ENCODE data around the gene TMEM205.
"Not testable (repeated sequence)": the region's sequence is repeated elsewhere in the genome, so short reads cannot be mapped to it uniquely, and the experiment has no call there.

Gene TMEM205

DNA sequence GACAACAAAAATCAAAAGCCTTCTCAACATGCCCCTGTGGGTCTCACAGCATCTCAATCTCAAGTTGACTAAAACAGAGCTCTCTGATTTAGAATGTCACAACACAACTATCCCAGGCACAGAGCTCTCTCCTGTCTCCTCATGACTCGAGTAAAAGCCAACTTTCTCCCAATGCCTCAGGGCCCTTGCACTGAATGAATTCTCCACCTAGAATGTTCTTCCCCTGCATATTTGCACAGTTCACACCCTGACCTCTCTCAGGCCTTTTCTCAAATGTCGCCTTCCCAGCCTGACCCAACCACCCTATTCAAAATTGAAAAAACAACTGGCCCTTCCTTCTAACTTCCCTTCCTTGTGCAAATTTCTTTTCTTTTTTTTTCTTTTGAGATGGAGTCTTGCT is 24.7 kb upstream of the TMEM205 start:
- no peak for DNase-seq

DNA sequence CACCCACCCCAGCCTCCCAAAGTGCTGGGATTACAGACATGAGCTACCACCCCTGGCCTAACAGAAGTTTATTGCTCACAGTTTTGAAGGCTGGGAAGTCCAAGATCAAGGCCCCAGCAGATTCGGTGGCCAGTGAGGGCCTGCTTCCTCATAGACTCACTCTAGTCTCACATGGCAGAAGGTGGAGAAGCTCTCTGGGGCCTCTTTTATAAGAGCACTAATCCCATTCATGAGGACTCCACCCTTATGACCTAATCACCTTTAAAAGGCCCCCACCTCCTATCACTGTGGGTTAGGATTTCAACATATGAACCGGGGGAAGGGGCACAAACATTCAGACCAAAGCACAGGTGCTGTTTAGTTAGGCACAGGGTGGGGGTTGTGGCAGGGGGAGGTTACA is 21.5 kb upstream of the TMEM205 start:
- no peak for DNase-seq

DNA sequence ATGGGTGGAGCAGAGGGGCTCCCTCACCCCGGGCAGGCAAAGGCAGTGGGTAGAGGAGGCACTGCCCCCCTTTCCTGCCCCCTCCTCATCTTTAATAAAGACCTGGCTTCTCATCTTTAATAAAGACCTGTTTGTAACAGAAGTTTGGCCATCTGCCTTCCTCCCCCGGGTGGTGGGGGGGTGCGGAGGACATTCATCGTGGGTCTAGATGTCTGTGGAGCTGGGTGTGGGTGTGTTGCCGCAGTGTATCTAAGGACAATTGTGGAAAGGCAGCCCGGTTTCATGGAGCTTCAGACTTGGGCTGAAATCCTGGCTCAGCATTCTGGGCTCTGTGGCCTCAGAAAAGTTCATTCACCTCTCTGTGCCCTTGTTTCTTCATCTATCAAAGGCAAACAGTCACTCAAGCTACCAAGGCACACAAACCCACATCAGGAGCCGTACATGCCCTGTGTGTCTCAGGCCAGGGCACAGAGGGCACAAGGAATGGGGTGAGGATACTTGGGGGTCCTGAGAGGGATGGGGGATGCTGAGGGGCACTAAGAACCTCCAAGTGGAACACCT is 19.6 kb upstream of the TMEM205 start:
- DNase-seq: no peak

DNA sequence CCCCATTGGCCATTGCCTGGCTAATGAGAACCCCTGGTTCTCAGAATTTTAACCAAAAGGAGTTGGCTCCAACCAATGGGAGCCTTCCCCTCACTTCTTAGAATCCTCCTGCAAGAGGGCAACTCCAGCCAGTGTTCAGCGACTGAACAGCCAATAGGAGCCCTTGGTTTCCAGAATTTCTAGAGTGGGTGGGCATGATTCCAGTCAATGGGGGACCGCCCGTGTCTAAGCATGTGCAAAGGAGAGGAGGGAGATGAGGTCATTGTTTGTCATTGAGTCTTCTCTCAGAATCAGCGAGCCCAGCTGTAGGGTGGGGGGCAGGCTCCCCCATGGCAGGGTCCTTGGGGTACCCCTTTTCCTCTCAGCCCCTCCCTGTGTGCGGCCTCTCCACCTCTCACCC is 18.9 kb upstream of the TMEM205 start:
- no peak for DNase-seq

DNA sequence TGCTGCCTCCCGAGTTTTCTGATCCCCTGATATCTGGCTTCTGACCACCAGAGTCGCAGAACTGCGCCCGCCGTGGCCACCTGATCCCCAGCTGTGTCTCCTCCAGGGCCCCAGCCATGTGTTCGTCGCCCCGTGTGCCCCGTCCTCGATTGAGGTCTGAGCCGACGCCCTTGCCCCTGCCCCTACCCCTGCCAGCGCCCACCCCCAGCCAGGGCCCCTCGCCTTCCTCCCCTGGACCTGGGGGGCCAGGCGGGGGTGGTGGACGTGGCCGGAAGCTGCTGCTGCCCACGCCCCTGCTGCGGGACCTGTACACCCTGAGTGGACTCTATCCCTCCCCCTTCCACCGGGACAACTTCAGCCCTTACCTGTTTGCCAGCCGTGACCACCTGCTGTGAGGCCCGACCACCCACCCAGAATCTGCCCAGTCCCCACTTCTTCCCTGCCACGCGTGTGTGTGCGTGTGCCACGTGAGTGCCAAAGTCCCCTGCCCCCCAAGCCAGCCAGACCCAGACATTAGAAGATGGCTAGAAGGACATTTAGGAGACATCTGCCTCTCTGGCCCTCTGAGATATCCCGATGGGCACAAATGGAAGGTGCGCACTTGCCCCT is 18.3 kb upstream of the TMEM205 start:
- no peak for DNase-seq

DNA sequence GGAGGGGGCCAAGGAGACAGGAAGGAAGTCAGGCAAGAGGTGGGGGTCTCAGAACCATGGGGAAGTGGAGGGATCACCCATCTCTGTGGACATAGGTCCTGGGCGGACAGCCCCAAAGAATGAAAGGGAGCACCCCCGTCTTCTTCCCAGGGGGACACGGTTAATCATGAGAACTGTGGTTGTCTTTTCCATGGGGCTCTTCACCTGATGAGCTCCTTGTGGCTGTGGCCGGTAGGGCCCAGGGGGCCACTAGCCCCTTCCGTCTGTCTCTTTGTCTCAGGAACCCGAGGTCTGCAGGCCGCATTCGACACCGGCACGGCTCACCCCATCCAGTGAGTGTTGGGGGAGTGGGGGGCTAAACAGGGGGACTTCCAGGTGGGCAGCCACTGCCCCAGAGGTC is 17.8 kb upstream of the TMEM205 start:
- DNase-seq: no peak

DNA sequence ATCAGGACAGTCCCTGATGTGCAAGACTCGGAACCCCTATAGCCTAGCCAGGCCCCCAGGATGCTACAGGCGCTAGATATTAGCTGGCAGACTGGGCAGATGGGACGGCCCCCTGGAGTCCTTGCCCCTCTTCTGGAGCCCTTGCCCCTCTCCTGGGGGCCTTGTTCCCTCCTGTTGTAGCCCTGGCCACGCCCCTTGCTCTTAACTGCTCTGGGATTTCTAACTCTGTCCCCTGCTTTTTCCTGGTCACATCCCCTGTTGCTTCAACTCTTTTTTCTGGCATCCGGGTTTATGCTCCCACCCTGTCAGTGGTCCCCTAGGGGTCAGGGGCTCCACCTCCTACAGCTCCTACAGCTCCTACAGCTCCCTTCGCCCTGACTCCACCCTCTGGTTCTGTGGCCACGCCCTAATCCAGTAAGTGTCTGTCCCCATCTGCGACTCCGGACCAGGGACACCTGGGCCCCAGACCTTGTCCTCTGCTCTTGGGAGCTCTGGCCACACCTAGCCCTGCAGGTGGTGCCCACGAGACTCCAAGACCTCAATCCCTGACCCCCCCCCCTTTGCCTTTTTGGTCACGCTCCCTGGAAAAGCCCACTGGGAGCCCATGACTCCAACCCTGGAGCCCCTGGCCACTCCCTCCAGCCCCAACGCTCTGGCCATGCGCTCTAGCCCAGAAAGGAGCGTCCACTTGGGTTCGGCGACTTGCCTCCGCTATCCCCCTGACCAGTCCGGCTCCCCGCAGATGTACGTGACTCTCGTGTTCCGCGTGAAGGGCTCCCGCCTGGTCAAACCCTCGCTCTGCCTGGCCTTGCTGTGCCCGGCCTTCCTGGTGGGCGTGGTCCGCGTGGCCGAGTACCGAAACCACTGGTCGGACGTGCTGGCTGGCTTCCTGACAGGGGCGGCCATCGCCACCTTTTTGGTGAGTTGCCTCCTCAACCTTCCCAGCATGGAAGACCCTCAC is 16.0 kb upstream of the TMEM205 start:
- no peak for DNase-seq

DNA sequence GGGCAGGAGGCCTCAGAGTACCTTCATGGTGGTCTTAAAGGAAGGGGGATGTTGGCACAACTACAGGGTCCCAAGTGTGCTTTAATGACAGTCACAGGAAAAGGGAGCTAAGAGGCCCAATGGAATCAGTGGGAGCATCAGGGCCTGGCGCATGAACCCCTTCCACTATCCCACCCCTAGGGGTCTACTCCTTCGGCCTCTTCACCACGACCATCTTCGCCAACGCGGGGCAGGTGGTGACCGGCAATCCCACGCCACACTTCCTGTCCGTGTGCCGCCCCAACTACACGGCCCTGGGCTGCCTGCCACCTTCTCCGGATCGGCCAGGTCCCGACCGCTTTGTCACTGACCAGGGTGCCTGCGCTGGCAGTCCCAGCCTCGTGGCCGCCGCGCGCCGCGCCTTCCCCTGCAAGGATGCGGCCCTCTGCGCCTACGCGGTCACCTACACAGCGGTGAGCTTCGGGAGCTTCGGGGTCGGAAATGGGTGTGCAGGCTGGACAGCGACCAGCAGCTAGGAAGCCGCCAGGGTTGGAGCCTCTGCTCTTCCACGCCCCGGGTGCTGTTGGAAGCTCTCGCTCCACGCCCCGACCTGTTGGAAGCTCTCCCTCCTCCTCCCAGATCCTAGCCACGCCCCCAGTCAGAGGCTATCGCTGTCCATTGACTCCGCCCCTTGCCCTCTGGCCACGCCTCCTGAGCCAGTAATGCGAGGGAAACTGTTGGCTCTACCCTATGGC is 15.1 kb upstream of the TMEM205 start:
- no peak for DNase-seq

DNA sequence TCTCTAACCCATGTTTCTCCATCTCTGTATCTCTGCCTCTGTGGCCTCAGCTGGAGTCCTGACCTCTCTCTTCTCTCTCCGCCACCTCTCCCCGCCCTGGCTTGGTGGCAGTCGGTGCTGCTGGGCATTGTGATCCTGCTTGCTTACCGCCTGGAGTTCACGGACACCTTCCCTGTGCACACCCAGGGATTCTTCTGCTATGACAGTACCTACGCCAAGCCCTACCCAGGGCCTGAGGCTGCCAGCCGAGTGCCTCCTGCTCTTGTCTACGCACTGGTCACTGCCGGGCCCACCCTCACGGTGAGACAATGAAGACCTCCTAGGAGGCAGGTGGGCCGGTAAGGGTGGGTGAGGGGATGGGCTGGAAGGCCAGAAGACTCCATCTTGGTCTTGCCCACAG is 13.4 kb upstream of the TMEM205 start:
- DNase-seq: no peak

DNA sequence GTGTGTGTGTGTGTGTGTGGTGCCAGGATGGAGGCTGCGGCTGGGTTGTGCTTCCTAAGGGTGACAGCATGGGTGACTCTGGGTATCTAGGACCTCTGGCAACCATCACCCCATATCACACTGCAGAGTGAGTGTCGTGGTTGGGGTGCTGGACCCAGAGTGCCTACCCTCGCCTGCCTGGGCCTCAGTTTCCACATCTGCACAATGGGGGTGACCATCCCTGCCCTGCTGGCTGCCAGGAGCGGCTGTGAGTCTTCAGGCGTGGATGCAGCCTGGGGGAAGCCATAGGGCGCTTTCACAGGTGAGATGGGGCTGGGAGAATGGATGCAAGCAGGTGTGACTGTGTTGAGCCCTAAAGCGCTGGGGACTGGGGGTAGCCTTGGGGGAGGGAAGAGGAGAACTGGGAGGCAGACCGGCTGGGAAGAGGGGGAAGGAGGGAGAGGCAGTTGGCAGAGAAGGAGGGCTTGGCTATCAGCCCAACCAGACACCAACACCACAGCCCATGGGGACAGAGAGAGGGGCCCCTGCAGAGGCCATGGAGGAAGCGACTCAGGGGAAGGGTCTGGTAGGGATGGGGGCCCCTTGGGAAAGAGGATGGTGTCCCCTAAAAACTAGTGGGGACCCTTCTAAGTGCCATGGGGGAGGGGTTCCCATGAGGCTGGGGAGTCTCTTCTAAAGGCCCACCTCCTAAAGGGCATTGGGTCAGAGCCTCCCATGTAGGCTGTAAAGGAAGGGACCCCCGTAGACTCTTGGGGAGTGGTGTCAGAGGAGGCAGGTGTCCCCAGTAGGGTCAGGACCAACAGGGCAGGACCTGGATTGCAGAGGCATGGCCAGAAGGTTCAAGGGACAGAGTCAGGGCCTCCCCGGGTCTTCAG is 10.8 kb upstream of the TMEM205 start:
- DNase-seq: no peak

DNA sequence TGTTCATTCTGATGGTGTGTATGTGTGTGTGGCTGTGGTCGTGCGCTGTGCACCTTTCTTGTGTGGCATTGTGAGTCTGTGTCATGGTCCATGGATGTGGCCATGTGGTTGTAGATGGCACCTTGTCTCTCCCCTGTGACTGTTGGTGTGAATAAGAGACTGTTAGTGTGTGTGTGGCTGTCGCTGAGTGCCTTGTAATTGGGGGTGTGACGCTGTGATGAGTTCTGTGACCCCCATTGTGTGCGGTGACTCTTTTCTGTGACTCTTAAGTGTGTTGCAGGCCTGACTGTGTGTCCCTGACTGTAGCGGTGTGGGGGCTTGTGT is 10.0 kb upstream of the TMEM205 start:
- no peak for DNase-seq

DNA sequence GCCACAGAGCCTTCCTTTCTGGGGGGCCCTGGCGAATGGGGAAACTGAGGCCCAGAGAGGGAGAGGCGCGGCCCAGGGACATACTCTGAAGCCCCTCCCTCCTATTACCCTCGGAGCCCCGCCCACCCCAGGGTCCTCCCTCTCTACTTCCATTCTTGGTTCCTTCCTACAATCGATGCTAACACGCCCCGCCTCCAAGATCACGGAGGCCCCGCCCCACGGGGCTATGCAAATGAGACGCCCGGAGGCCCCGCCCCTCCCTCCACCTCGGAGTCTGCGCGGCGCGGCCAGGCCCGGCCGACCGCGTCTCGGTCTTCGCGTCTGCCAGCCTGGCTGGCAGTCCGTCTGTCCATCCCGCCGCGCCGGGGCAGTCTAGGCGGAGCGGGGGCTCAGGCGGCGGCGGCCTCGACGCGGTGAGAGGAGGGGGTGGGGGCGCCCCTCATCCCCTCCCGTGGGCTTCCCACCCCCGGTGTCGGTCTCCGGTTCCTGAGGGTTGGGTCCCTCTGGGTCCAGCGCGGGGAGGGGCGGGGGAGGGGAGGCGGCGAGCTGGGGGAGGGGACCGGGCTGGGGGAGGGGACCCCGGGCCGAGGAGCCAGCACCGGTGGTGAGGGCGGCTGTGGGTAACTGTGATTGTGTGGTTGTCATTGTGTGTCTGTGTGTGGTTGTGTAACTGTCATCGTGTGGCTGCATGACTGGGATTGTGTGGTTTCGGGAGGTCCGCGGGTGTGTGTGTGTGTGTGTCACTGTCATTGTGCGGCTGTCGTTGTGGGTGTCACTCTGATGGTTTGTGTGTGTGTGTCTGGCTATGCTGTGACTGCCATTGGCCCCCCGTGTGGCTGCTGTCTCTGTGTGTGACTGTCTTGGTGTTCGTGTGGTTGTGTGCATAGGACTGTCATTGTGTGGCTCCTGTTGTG is 9.3 kb upstream of the TMEM205 start, which contains the start of gene PLPPR2:
PLPPR2 (plus strand) TSS at position 273 of the 914 bp plus-strand sequence. CDS start 2,242 bp downstream, outside the sequence.
- DNase-seq: peak; percentile 90

DNA sequence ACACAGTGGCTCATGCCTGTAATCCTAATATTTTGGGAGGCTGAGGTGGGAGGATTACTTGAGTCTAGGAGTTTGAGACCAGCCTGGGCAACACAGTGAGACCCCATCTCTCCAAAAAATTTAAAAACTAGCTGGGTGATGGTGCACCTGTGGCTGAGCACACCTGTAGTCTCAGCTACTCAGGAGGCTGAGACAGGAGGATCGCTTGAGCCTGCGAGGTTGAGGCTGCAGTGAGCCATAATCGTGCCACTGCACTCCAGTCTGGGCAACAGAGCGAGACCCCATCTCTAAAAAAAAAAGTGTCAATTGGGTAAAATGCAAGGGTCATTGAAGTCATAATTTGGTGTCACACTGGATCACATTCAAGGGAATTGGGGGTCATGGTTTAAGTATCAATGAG is 8.0 kb upstream of the TMEM205 start:
- DNase-seq: not testable (repeated sequence)

DNA sequence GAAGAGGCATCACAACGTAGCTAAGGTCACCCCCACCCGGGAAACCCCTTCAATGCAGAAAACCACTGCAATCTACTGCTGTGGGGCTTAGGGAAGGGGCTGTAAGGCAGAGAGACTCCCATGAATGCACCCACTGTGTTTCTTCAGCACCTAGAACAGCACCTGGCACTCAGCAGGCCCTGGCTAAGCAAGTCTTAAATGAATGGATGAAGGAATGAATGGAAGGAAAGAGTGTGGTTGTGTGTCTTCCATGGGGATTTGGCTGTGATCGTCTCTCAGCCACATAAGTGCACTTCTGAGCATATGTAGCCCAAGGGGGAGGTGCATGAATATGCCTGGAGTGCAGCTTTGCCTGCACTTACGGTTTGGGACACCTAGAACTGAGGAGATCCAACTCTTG is 3.1 kb upstream of the TMEM205 start:
- DNase-seq: no peak

DNA sequence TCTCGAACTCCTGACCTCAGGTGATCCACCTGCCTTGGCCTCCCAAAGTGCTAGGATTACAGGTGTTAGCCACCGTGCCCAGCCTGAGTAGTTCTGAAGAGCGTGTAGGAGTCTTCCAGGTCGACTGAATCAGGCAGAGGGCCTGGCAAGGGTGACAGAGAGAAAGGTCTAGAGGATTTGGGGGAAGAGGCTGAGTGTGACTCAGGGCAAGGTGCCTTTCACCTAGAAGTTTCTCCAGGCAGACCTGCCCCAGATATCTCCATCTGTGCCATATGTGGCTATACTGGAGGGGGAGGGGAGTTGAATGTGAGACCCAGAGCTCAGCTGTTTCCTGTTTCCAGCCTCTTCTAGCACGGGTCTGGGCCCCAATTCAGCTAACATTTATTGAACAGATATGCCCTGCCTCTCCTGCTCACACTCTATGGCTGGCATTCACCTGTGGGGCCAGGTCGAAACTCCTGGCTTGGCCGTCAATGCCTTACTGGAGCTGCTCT is 1.5 kb upstream of the TMEM205 start:
- DNase-seq: no peak

DNA sequence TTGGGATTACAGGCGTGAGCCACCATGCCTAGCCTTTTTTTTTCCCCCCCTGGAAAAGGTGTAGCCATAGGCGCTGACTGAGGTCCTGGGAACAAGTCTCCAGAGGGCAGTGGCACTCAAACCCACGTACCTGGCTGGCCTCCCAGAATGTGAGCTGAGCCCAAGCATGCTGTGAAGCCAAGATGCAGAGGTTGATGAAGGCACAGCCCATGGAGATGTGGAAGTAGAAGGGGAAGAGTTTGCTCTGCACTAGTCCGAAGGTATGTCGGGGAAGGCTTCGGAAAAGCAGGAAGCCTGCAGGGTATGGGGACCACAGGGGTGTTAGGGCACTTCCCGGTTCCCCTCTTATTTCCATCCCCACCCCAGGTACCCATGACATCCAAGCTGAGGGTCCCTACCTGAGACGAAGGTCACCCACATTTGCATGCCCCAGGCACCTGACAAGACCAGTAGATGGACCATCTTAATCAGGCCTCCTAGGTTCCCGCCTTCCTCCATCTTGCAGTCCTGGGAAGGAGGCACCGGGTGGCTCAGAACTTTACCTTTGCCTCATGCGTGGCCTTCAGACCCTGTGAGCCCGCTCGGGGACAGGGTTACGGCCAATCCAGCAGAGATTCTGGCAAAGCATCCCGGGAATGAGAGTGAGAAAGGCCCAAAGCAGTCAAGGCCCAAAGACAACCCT is 805 bp downstream of the TMEM205 start:
- no peak for DNase-seq

DNA sequence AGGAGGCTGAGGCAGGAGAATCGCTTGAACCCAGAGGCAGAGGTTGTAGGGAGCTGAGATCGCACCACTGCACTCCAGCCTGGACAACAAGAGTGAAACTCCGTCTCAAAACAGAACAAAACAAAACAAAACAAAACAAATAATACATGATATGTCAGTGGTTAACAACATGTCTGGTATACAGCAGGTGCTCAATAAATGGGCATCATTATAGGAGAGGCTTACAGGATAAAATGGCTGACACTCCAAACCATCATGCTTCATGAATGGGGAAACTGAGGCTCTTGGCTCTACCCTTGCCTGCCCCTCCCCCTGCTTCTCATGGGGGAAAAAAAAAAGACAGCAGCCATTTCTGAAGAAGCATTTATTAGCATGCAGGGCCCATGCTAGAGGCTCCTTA is 3.6 kb downstream of the TMEM205 start:
- DNase-seq: no peak

DNA sequence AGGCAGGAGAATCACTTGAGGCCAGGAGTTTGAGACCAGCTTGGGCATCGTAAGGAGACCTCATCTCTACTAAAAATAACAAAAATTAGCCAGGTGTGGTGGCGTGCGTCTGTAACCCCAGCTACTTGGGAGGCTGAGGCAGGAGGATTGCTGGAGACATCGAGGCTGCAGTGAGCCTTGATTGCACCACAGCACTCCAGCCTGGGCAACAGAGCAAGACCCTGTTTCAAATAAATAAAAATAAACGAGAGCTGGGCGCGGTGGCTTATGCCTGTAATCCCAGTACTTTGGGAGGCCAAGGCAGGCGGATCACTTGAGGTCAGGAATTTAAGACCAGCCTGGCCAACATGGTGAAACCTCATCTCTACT is 6.0 kb downstream of the TMEM205 start:
- DNase-seq: not testable (repeated sequence)

DNA sequence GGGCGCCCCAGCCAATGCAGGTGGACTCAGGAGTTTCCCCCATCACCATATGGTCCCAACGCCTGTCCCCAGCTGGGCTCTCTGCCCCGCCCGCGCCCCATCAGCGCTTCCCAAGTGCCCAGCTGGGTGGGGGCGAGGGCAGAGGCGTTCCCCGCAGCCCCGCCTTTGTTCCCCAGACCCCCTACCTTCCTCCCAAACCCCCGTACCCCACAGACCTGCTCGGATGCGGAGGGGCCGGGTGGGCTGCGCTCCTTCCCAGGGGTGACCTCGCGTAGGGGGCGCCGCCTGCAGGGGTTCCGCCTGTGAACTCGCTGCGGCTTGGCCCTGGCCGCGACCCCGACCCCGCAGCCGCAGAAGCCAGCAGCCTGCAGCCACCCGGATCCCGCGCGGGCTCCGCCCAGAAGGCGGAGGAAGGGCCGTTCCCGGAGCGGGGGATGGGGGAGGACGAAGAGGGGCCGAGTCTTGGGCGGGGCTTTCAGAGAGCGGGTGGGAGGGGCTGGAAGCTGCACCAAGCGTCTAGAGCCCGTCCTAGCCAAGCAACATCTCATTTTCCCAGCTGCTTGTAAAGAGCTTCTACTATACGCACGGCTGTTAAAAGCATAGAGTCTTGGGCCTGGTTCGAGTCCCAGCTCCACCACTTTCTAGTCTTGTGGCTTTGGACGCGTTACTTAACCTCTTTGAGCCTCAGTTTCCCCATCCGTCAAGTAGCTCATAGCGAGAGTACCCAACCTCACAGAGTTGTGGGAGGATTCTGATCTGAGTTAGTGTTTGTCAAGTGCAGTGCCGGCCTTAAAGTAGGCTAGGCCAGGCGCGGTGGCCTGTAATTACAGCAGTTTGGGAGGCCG is 6.6 kb downstream of the TMEM205 start, which contains the start of gene RAB3D:
RAB3D (minus strand) TSS at position 404 of the 845 bp plus-strand sequence. CDS start 2,258 bp downstream, outside the sequence.
- peak; percentile 91 for DNase-seq
